HCT116 (cell line): Measurements from ENCODE around the gene WDR37. TPM values are rescaled to one million over a fixed set of nuclear protein-coding genes. Genes with fewer than 3 reads are reported as not detected.

Experiments used
- ATAC-seq: fragments of 200-7000 bp; cut with Tn5 transposase; 2 replicates; pipeline ENCODE4 v1.9.1; 2020; ENCODE audit warnings: mild to moderate bottlenecking, moderate library complexity
- BruUV-seq: library from RNA; stranded (reverse); fragments of 400-500 nt; replicated peaks from 2 replicates; lab custom pipeline; 2021; lab: Mats Ljungman, UMichigan
- CTCF ChIA-PET: fragments of 300-600 bp; sonication (Branson Sonifier 250); formaldehyde crosslinking; loops from one replicate; lab custom pipeline; 2021; ENCODE audit warnings: antibody characterized with exemption; lab: Charles Lee
- POLR2A ChIA-PET: fragments of 300-600, 350-600 bp; sonication (Branson Sonifier 250); formaldehyde crosslinking; loops from one replicate; lab custom pipeline; 2021; ENCODE audit warnings: antibody characterized with exemption; lab: Charles Lee
- RAD21 ChIA-PET, 2 experiments: fragments of 300-600 bp; sonication (Branson Sonifier 250); formaldehyde crosslinking; loops; one replicate each; lab custom pipeline; 2023; ENCODE audit warnings: low total read pairs in 2 of 2; ENCODE audit not compliant: uncharacterized antibody in 2 of 2, unreplicated experiment in 2 of 2, low non-redundant PET in 1 of 2; lab: Charles Lee
- DNase-seq: peaks from one replicate; pipeline ENCODE4 v3.0.0-alpha.2; 2010; ENCODE audit warnings: low read depth, low spot score
- H2AFZ ChIP-seq: fragments of 200-600 bp; shearing (Covaris generic), sonication (generic); 2 replicates; pipeline ENCODE4 v1.6.1; 2017; ENCODE audit warnings: low read depth, mixed run types, mixed read lengths, antibody characterized with exemption, low read length; ENCODE audit not compliant: poor library complexity, severe bottlenecking
- H3K27ac ChIP-seq: 2 replicates; pipeline ENCODE4 v1.5.1; 2012; ENCODE audit warnings: low read depth, low read length
- H3K27me3 ChIP-seq: fragments of 200-600 bp; sonication (generic); 2 replicates; pipeline ENCODE4 v1.6.1; 2016; ENCODE audit warnings: mixed run types, low read length, mixed read lengths; ENCODE audit not compliant: insufficient read depth
- H3K36me3 ChIP-seq, 2 experiments: fragments of 200-500 bp in 1 of 2; fragments of 200-600 bp in 1 of 2; sonication (Bioruptor generic) in 1 of 2; sonication (generic) in 1 of 2; 2 replicates each; pipeline versions ENCODE4 v1.5.1 to v1.6.1; 2014 to 2016; ENCODE audit warnings: low read length in 2 of 2, inconsistent platforms in 1 of 2, mixed read lengths in 1 of 2, mixed run types in 1 of 2; ENCODE audit not compliant: insufficient read depth in 2 of 2, control insufficient read depth in 1 of 2
- H3K4me1 ChIP-seq, 2 experiments: fragments of 200-600 bp in 1 of 2; sonication (generic) in 1 of 2; 2 replicates each; pipeline versions ENCODE4 v1.5.1 to v1.6.1; 2012 to 2017; ENCODE audit warnings: low read length in 2 of 2, inconsistent platforms in 1 of 2, mild to moderate bottlenecking in 1 of 2, mixed read lengths in 1 of 2, mixed run types in 1 of 2, moderate library complexity in 1 of 2; ENCODE audit not compliant: insufficient read depth in 2 of 2, control insufficient read depth in 1 of 2
- H3K4me2 ChIP-seq: fragments of 200-600 bp; sonication (generic); 2 replicates; pipeline ENCODE4 v1.6.1; 2017; ENCODE audit warnings: mixed run types, low read length, mixed read lengths
- H3K4me3 ChIP-seq, 2 experiments: fragments of 200-600 bp in 1 of 2; sonication (generic) in 1 of 2; replicated peaks in 1 of 2; 2 replicates each; pipeline ENCODE4 v1.5.1; 2011 to 2016; ENCODE audit warnings: low read length in 2 of 2, control low read depth in 1 of 2, low read depth in 1 of 2, mild to moderate bottlenecking in 1 of 2, mixed read lengths in 1 of 2, mixed run types in 1 of 2
- H3K79me2 ChIP-seq: fragments of 200-600 bp; sonication (generic); 2 replicates; pipeline ENCODE4 v1.6.1; 2017; ENCODE audit warnings: mild to moderate bottlenecking, mixed run types, low read length, moderate library complexity, mixed read lengths; ENCODE audit not compliant: insufficient read depth
- H3K9ac ChIP-seq: fragments of 200-600 bp; sonication (generic); 2 replicates; pipeline ENCODE4 v1.6.1; 2016; ENCODE audit warnings: low read length, mixed read lengths
- H3K9me2 ChIP-seq: fragments of 200-600 bp; sonication (generic), shearing (Covaris generic); 2 replicates; pipeline ENCODE4 v1.6.1; 2017; ENCODE audit warnings: mixed run types, mild to moderate bottlenecking, moderate library complexity; ENCODE audit not compliant: insufficient read depth
- H3K9me3 ChIP-seq, 2 experiments: fragments of 200-500 bp in 1 of 2; fragments of 200-600 bp in 1 of 2; sonication (Bioruptor generic) in 1 of 2; sonication (generic) in 1 of 2; 2 replicates each; pipeline ENCODE4 v1.6.1; 2014 to 2017; ENCODE audit warnings: low read length in 2 of 2, mixed read lengths in 2 of 2, inconsistent platforms in 1 of 2, low read depth in 1 of 2, mild to moderate bottlenecking in 1 of 2, mixed run types in 1 of 2, moderate library complexity in 1 of 2; ENCODE audit not compliant: control insufficient read depth in 1 of 2, insufficient read depth in 1 of 2
- H4K20me1 ChIP-seq: fragments of 200-600 bp; sonication (generic), shearing (Covaris generic); 2 replicates; pipeline ENCODE4 v1.6.1; 2017; ENCODE audit warnings: mixed run types, mild to moderate bottlenecking, moderate library complexity; ENCODE audit not compliant: insufficient read depth
- EGR1 ChIP-seq: IDR thresholded peaks from 2 replicates; pipeline ENCODE4 v1.6.1; 2012; ENCODE audit warnings: low read depth
- FOSL1 ChIP-seq: IDR thresholded peaks from 2 replicates; pipeline ENCODE4 v1.6.1; 2012; ENCODE audit warnings: low read depth
- JUND ChIP-seq: IDR thresholded peaks from 2 replicates; pipeline ENCODE4 v1.6.1; 2012
- POLR2AphosphoS5 ChIP-seq: IDR thresholded peaks from 2 replicates; pipeline ENCODE4 v1.6.1; 2011; ENCODE audit warnings: mild to moderate bottlenecking, low read depth, low read length, moderate library complexity
- SIN3A ChIP-seq: IDR thresholded peaks from 2 replicates; pipeline ENCODE4 v1.6.1; 2012; ENCODE audit warnings: low read depth
- SP1 ChIP-seq: IDR thresholded peaks from 2 replicates; pipeline ENCODE4 v1.6.1; 2012; ENCODE audit warnings: low read depth
- SRF ChIP-seq: IDR thresholded peaks from 2 replicates; pipeline ENCODE4 v1.6.1; 2012; ENCODE audit warnings: low read depth
- TCF7L2 ChIP-seq: IDR thresholded peaks from 2 replicates; pipeline ENCODE4 v1.7.0; 2011; ENCODE audit warnings: borderline replicate concordance, inconsistent platforms; ENCODE audit not compliant: insufficient read depth, insufficient read length; ENCODE audit errors: extremely low read depth
- ZFX ChIP-seq: fragments of 450-650 bp; IDR thresholded peaks from 2 replicates; pipeline ENCODE4 v1.6.1; 2017
- intact Hi-C: fragments of 100-400 bp; cut with micrococcal nuclease; formaldehyde crosslinking; loops from 2 replicates; pipeline ENCODE4 v1.10.0; 2022
- total RNA-seq: library from RNA; stranded (reverse); gene quantifications from one replicate; pipeline ENCODE4 v1.2.1, GENCODE V29; 2021; ENCODE audit not compliant: unreplicated experiment
- TF ChIP-seq, protein P1 (sequence below), 3 experiments: fragments of 200-600 bp in 1 of 3; sonication (generic) in 1 of 3; IDR thresholded peaks in 2 of 3; conservative IDR thresholded peaks in 1 of 3; 2 replicates each; pipeline ENCODE4 v1.5.1; 2012 to 2017; ENCODE audit warnings: low read depth in 2 of 3, low read length in 2 of 3, antibody characterized with exemption in 1 of 3, borderline replicate concordance in 1 of 3, control low read depth in 1 of 3, mild to moderate bottlenecking in 1 of 3, mixed read lengths in 1 of 3, mixed run types in 1 of 3, moderate library complexity in 1 of 3; ENCODE audit not compliant: insufficient read depth in 1 of 3

WDR37 gene
- total RNA-seq, 1 experiment from 2014 or later = 9.1 TPM

DNA sequence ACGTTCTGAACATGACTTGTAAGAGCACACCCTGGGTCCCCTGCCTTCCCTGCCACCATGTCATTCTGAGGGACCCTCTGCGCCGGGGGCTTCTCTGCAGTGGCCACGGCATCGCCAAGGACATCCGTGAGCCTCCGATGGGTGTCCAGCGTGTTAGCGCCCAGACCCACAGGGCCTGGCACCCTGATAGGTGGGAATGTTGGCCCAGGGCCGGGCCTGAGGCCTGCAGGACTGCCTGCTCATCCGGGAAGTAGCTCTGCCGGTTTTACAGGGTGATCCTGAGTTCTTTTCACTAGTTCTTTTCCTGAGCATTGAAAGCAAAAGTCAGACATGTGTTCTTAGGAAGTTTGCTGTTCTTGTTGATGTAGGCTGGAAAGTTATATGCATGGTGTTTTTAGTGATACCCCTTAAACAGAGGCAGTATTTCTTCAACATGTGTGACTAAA lies 54.5 kb downstream of the WDR37 start:
- no peaks in the 10 kb centered on the region for H3K79me2 ChIP-seq
- H3K9me3 ChIP-seq = no peaks in the 10 kb centered on the region
- no peak overlapping the region for H3K4me3 ChIP-seq
- ChIA-PET POLR2A (no interaction called here), CTCF (interaction anchor here (0.8 to 3.0 kb wide), 4 partner anchors 23 to 258 kb away, joined by 3 to 14 read pairs (median 4); no protein-coding TSS in a partner anchor), RAD21 (no interaction called here)
- intact Hi-C loops = loop anchor here (5.0 kb wide), 1 partner anchor 257 kb away; no protein-coding TSS in a partner anchor
- peak overlapping the region; percentile 66 for H3K4me2 ChIP-seq
- no peaks in the 10 kb centered on the region for H3K27me3 ChIP-seq
- DNase-seq = no peak
- TF ChIP-seq, protein P1, sequence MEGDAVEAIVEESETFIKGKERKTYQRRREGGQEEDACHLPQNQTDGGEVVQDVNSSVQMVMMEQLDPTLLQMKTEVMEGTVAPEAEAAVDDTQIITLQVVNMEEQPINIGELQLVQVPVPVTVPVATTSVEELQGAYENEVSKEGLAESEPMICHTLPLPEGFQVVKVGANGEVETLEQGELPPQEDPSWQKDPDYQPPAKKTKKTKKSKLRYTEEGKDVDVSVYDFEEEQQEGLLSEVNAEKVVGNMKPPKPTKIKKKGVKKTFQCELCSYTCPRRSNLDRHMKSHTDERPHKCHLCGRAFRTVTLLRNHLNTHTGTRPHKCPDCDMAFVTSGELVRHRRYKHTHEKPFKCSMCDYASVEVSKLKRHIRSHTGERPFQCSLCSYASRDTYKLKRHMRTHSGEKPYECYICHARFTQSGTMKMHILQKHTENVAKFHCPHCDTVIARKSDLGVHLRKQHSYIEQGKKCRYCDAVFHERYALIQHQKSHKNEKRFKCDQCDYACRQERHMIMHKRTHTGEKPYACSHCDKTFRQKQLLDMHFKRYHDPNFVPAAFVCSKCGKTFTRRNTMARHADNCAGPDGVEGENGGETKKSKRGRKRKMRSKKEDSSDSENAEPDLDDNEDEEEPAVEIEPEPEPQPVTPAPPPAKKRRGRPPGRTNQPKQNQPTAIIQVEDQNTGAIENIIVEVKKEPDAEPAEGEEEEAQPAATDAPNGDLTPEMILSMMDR (IDR thresholded peaks at IDR 0.05 in 2 of 3, conservative IDR thresholded peaks at IDR 0.05 in 1 of 3; ENCODE audit: borderline replicate concordance in 1 of 3, insufficient read depth in 1 of 3, low read depth in 2 of 3, low read length in 2 of 3) = no peak
- TF ChIP-seq ZFX (no peak), SP1 (no peak), JUND (no peak), TCF7L2 (no peak), FOSL1 (no peak), EGR1 (no peak), SRF (no peak), POLR2AphosphoS5 (no peak), SIN3A (no peak)
- no peaks in the 10 kb centered on the region for H3K9me2 ChIP-seq
- H3K4me1 ChIP-seq = peaks cover 11 to 18% of the 10 kb centered on the region in 2 experiments
- ATAC-seq = no peak; the same call in 1 of the 2 replicates
- peak overlapping the region; percentile 40; the same call in 1 of the 2 replicates for H3K27ac ChIP-seq
- H3K36me3 ChIP-seq = peaks cover 9% of the 10 kb centered on the region in 2 experiments; a peak in 2 of 4 replicates
- H3K9ac ChIP-seq = peak overlapping the region; percentile 23; the same call in 1 of the 2 replicates
- H2AFZ ChIP-seq = no peak overlapping the region
- no TSS peak for BruUV-seq
- no peaks in the 10 kb centered on the region for H4K20me1 ChIP-seq
